GM19395 (cell line): ENCODE results near the gene ARHGEF17.

Experiments used
- ATAC-seq: cut with Tn5 transposase; IDR thresholded peaks from one replicate; pipeline ENCODE4 v1.9.1; 2021; ENCODE audit warnings: mild to moderate bottlenecking, moderate library complexity; ENCODE audit not compliant: unreplicated experiment

ARHGEF17 gene

DNA sequence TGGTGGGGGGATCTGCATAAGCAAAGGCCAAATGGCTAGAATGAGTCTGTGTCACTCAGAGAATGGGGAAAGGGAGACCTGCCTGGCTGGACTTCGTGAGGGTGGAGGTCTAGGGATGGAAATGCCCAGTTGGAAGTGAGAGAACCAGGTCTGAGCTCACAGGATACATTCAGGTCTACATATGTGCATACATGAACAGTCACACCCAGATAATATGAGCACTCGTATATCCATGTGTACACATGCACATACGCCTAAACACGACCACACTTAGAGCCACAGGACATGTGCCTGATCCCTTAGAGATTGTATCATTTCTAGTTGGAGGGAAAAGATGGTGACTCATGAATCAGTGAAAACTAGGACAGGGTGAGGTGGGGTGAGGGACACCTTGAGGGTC lies 47.0 kb downstream of the ARHGEF17 start:
- ATAC-seq, result no peak

DNA sequence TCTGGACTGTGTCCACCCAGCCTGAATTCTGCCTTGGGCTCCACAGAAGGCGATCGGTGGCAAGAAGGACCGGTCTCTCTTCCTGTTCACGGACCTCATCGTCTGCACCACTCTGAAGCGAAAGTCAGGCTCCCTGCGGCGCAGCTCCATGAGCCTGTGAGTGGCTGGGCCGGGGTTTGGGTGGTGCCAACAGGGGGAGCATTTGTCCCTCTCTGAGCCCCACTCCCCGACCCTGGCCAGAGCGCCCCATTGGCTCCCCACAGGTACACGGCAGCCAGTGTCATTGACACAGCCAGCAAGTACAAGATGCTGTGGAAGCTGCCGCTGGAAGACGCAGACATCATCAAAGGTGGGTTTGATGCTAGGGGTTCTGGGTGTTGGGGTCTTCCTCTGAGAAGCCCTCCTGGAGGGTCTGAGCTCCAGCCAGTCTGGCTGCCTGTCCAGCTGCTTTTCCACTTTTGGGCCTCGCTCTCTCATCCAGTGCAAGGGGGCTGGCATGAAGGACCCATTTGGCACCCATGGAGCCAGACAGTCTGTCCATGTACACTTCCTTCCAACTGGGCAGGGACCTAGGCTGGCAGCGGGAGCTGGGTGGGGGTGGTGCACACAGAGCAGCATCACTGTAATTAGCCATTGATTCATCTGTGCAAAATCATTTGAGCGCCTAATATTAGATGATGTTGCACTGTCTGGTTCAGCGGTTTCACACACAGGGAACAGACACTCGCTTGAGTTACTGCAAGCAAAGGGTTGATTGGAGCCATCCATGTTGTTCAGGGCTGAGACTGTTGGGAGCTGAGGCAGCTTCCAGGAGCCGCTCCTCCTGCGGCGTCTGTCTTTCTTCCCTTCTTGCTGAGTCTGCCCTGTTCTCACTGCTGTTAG lies 49.1 kb downstream of the ARHGEF17 start:
- no peak for ATAC-seq

DNA sequence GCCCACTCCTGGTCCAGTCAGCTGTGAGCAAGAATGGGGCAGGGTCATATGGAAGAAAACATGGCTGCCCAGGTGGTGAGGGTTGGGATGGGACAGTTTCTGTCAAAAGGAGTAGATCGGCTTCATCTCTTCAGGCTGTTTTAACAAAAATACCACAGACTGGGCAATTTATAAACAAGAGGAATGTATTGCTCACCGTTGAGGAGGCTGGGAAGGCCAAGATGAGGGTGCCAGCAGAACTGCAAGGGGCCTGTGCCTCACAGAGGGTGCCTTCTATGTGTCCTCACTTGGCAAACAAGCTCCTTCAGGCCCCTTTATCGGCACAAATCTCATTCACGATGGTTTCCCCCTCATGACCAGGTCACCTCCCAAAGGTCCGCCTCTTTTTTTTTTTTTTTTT lies 50.0 kb downstream of the ARHGEF17 start:
- no peak for ATAC-seq

DNA sequence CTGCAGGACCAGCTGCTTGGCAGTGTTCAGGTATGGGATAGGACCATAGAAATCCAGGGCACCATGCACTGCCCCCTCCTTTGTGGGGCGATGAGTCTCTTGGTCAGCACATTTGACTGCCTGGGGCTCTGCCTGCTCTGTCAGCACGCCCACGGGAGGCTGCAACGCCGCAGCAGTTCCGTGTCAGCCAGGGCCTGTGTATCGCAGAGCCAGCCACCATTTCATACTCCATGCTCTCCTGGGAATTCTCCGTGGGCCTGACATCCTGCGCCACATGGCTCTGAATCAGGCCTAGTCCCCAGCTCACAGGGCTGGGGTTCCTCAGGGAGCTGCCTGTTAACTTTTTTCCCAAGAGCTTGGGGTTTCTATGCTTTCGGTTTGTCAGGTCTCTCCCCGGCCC lies 51.3 kb downstream of the ARHGEF17 start:
- ATAC-seq, result no peak

DNA sequence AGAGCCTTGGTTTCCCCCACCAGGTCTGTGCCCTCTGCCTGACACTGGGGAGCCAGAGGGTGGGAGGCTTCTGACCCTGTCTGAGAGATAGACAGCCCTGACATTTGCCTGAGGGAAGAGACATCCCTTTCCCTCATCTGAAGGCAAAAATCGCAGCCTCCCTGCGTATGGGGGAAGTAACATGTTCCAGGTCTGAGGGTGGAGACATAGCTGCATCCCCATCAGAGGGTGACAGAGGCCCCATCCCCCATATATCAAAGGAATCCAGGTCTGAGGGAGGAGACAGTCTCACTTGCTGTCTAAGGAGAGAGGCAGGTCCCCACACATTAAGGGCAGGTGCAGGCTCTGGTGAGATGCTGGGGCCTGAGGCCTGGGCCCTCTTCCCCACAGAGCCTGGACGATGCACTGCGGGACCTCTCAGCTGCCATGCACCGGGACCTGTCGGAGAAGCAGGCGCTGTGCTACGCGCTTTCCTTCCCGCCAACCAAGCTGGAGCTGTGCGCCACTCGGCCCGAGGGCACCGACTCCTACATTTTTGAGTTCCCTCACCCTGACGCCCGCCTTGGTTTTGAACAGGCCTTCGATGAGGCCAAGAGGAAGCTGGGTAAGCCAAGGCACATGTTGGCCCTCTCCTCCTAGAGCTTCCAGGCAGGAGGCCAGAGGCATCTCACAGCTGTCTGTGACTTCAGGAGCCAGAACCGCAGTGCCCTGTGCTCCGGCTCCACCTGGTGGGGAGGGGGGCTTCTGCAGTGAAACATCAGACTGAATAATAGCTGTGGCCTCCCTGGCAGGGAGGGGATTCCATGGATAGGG lies 52.1 kb downstream of the ARHGEF17 start:
- no peak for ATAC-seq

DNA sequence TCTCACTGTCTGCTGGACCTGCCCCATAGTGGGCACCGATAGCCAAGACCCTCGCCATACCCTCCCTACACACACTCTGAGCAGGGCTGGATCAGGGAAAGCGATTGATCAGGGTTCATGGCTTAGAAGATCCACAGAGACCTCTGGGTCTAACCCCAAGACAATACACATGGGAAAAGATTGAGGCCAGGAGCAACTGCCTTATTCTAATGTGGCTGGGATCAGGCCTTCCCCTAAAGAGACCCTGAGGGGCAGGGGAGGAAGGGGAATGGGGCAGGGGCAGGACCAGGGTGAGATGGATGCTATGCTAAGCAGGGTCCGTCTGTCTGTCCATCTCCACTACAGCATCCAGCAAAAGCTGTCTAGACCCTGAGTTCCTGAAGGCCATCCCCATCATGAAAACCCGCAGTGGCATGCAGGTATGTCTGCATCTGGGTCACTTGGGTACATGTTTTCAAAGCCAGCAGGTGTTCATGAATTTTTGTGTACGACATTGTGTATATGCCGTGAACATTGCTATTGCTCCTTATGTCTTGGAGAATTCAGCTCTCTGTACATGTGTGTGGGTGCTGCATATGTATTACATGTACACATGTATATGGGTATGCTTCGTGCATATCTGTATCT lies 52.8 kb downstream of the ARHGEF17 start:
- no peak for ATAC-seq

DNA sequence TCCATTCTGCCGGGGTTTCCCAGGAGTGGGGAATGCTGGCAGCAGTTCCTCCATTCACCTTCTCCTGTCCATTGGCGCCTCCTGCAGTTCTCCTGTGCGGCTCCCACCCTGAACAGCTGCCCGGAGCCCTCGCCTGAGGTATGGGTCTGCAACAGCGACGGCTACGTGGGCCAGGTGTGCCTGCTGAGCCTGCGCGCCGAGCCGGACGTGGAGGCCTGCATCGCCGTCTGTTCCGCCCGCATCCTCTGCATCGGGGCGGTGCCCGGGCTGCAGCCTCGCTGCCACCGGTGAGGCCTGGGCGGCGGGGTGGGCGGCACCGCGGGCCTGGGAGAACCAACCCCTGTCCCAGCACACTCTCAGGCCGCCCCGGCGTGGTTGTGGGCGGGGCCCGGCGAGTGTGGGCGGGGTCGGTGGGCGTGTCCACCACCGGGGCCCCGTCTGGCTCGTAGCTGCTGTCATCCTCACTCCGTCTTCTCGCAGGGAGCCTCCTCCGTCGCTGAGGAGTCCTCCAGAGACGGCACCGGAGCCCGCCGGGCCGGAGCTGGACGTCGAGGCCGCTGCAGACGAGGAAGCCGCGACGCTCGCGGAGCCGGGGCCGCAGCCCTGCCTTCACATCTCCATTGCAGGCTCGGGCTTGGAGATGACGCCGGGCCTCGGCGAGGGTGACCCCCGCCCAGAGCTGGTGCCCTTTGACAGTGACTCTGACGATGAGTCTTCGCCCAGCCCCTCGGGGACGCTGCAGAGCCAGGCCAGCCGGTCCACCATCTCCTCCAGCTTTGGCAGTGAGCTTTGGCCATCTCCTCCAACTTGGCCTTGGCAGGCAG lies 54.1 kb downstream of the ARHGEF17 start:
- no peak for ATAC-seq

DNA sequence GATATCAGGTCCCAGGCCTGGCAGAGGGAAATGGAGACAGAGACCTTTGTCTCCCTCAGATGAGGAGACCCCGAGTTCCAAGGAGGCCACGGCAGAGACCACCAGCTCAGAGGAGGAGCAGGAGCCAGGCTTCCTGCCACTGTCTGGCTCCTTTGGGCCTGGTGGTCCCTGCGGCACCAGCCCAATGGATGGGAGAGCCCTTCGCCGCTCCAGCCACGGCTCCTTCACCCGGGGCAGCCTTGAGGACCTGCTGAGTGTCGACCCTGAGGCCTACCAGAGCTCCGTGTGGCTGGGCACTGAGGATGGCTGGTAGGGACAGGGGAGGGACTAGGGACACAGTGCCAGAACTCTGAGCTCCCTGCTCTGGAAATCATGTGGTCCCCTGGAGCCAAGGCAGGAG lies 55.1 kb downstream of the ARHGEF17 start:
- no peak for ATAC-seq

DNA sequence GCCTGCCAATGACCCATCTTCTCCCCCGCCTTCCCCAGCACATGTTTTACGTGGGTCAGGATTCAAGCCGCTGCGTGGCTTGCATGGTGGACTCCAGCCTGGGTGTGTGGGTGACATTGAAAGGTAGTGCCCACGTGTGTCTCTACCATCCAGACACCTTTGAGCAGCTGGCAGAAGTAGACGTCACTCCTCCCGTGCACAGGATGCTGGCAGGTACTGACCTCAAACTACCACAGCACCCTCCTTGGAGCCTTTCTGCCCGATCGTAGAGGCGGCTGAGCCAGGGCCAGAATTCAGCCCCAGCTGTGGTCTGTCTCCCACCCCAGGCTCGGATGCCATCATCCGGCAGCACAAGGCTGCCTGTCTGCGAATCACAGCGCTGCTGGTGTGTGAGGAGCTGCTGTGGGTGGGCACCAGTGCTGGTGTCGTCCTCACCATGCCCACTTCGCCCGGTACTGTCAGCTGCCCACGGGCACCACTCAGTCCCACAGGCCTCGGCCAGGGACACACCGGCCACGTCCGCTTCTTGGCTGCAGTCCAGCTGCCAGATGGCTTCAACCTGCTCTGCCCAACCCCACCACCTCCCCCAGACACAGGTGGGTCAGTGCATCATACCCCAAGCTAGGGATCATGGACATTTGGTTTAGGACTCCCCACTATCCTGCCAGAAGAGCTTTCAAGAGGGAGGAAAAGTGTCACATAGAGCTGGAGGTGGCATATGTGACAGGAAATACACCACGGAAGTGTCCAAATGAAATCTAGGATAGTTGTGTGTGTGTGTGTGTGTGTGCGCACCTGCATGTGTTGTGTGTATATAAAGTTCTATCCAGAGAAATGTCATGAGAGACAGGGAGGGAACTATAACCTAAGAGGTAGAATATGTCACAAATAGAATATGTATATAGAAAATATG lies 57.5 kb downstream of the ARHGEF17 start:
- ATAC-seq, result no peak

DNA sequence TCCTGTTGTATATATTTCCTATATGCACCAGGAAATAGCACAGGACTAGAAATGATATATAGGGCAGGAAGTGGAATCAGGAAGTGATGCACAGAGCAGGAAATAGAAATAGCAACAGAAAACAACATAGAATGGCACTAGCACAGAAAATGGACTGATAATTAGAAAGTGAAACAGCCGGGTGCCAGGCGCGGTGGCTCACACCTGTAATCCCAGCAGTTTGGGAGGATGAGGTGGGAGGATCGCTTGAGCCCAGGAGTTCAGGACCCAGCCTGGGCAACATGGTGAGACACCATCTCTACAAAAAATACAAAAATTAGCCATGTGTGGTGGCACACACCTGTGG lies 58.2 kb downstream of the ARHGEF17 start:
- ATAC-seq, result no peak

DNA sequence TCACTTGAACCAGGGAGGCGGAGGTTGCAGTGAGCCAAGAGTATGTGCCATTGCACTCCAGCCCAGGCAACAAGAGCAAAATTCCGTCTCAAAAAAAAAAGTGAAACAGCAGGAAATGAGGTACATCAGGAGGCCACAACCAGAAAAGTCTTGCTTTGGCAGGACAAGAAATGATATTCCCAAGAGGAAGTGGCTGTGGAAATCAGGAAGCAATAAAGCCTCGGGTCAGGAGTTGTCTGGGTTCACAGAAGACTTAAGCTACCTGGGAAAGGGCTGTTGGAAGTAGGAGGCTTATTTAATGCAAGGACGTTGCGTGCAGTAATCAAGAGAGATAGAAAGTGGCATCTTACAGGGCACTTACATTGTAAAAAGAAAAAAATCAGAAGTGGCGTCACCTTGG lies 58.9 kb downstream of the ARHGEF17 start:
- no peak for ATAC-seq

DNA sequence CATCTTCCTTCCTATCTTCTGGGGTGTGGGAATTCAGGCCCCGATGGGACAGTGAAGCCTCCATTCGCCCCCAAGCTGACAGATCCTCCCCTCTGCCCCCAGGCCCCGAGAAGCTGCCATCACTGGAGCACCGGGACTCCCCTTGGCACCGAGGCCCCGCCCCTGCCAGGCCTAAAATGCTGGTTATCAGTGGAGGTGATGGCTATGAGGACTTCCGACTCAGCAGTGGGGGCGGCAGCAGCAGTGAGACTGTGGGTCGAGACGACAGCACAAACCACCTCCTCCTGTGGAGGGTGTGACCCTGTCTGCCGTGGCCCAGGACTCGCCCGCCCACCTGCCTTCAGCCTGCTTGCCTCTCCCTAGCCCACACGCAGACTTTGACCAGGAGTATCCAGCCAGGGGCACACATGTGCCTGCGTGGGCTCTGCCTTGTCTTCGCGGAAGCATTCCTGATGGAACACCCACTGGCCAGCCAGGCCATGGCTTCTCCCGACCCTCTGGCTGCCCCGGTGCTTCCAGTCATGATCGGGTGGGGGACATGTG lies 59.5 kb downstream of the ARHGEF17 start:
- no peak for ATAC-seq

DNA sequence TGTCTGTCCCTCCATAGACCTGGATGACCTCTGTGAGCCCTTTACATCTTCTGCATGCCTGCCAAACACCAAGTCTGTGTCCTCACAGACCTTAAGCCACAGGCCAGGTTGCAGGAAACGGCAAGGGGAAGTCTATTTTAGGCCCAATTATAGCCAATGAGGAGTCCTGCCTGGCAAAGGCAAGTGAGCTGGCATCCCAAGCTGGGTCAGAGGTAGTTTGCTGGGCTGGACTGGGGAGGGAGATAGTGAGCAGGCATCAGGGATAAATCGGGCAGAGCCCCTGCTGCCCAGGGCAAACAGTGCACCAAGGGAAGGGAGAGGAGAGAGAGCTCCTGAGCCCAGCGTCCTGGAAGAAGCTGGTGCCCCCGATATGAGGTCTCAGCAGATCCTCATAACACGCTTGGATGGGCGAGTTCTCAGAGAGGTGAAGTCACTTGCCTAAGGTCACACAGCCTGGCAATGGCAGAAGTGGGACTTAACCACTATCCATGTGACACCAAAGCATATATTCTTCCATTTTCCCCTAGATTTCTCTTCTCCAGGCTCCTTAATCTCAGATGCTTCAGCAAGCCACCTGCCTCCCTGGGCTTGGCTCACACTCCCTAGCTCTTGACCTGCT lies 64.4 kb downstream of the ARHGEF17 start:
- no peak for ATAC-seq

DNA sequence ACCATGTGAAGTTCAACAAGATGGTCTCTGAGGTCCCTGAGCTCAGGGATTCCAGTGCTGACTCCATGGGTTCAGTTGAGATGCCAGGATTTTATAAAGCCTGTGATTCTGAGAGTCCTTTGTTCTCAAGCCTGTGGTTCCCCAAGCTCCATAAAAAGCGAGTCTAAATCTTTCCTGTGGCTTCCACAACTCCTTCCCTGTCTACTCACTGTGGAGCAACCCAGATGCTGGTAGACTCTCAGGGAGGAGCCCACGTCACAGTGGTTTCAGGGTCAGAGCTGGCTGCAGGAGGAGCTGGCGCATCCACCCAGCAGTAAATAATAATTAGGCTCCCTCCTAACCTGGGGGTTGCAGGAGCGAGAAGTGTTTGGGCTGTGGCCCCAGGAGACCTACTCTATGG lies 66.1 kb downstream of the ARHGEF17 start:
- no peak for ATAC-seq

DNA sequence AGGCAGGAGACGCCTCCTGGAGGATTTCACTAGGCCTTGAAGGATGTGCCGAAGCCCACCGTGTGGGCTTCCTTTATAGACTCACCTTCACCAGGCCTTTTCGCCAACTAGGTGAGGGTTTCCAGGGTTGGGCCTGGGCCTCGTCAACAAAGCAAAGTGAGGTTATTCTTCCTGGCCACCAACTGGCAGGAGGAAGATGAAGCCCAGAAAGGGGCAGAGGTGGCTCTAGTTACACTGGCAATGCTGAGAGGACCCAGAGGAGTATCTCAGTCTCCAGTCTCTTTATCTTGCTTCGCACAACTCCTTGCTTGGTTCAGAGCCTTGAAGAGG lies 67.7 kb downstream of the ARHGEF17 start:
- ATAC-seq, result no peak

DNA sequence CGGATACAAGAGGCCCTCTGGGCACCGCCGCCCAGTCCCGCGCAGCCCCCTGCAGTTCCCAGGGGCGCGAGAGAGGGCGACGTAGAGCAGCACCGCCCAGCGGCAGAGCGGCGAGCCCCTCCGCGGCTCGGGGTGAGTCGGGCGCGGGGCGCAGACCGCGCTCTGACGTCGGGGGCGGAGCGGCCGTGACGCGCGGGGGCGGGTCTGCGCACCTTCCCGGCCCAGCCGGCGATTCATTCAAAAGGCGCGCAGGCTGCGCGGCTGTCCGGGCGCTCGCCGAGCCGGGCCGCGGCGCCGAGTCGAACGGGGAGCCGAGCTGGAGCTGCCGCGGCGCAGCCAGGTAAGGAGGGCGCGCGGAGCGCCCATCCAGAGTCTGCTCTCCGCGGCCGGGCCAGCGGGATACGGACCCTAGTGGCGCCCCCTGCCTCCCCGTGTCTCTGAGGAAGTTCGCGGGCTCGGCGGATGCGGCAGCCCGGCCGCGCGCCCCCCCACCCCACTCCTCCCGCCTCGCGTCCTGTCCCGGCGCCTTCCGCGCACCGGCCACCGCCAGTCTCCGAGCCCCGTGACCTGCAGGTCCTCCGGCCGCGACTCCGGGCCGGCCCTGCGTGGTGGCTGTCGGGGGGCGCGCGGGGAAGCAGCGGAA lies 68.2 kb downstream of the ARHGEF17 start, which contains the start of gene RELT:
TSS of gene RELT (plus strand) at position 240 of the 643 bp plus-strand sequence. CDS start 12,738 bp downstream, outside the sequence.
- ATAC-seq, result peak; percentile 76

DNA sequence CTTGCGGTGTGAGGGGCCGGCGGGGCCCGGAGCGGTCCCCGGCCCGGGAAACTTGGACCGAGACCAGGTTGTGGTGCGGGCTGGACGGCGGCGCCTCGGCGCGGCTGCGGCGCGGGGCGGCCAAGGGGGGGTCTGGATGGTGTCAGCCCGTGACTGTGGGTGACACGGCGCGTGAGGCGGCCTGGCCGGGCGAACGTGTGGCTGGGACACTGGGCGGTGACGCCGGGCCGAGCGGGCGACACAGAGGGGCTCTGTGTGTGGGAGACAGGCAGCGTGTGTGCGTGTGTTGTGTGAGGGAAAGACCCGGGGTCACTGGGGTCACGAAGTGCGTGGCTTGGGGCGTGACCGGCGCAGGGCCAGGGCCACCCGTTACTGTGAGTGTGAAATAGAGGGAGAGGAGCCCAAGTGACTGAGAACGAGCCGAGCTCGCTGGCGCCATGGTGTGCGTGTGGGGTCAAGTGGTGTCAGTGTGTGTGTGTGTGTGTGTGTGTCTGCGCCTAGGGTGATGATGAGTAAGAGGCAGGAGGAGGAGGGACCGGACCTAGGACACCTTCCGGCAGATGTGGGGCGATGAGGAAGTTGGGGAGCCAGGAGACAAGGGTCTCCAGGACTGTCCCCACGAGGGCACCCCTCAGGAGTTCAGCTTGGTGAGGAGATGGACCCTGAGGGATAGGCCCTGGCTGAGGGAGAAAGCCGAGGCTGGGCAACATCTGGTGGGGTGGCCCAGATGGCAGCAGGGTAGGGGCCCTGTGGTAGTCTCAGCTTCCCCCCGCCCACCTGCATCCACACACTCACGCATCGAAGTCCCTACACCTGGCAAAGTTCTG lies 68.9 kb downstream of the ARHGEF17 start:
- ATAC-seq, result peak; percentile 11
